Naive thymus-derived CD4-positive, alpha-beta T cell (primary cell): Measurements from ENCODE around the gene NRG3. TPM values are rescaled to one million over a fixed set of nuclear protein-coding genes. Genes with fewer than 3 reads are reported as not detected.

ENCODE experiments used
- ATAC-seq: fragments of 150-1000 bp; cut with Tn5 transposase; 2 replicates; pipeline ENCODE4 v1.10.0; 2021; ENCODE audit warnings: mild to moderate bottlenecking, moderate library complexity
- CTCF ChIA-PET: fragments of 350-600 bp; sonication (Branson Sonifier 250); formaldehyde crosslinking; loops from one replicate; lab custom pipeline; 2021; ENCODE audit warnings: antibody characterized with exemption; lab: Charles Lee
- POLR2A ChIA-PET: fragments of 350-600 bp; sonication (Branson Sonifier 250); formaldehyde crosslinking; loops from one replicate; lab custom pipeline; 2021; ENCODE audit warnings: antibody characterized with exemption, inconsistent platforms; lab: Charles Lee
- DNase-seq, 9 donors: peaks; one replicate each; pipeline versions ENCODE4 v3.0.0 to v3.0.0-alpha.2; 2020 to 2022; ENCODE audit warnings: mixed read lengths in 1 of 9
- H3K27ac ChIP-seq: one replicate; pipeline ENCODE4 v1.7.0; 2013; ENCODE audit warnings: mild to moderate bottlenecking, low read depth, low read length, moderate library complexity
- H3K27me3 ChIP-seq, 2 donors: one replicate each; pipeline ENCODE4 v1.7.0; 2013; ENCODE audit warnings: low read length in 2 of 2, mild to moderate bottlenecking in 2 of 2, moderate library complexity in 2 of 2; ENCODE audit not compliant: control insufficient read depth in 2 of 2, insufficient read depth in 2 of 2
- H3K36me3 ChIP-seq, 3 experiments: 1 replicate in 2 of 3; 2 replicates in 1 of 3; pipeline ENCODE4 v1.7.0; 2013; ENCODE audit warnings: low read length in 3 of 3, mild to moderate bottlenecking in 3 of 3, moderate library complexity in 1 of 3; ENCODE audit not compliant: insufficient read depth in 3 of 3, control insufficient read depth in 2 of 3
- H3K4me1 ChIP-seq, 2 donors: one replicate each; pipeline ENCODE4 v1.7.0; 2013; ENCODE audit warnings: low read length in 2 of 2, mild to moderate bottlenecking in 2 of 2, moderate library complexity in 1 of 2; ENCODE audit not compliant: control insufficient read depth in 2 of 2, insufficient read depth in 2 of 2
- H3K4me3 ChIP-seq: 2 replicates; pipeline ENCODE4 v1.7.0; 2013; ENCODE audit warnings: mild to moderate bottlenecking, low read length
- H3K9me3 ChIP-seq, 3 experiments: 1 replicate in 2 of 3; 2 replicates in 1 of 3; pipeline ENCODE4 v1.7.0; 2013; ENCODE audit warnings: low read length in 3 of 3; ENCODE audit not compliant: control insufficient read depth in 2 of 3
- H3K27ac Mint-ChIP-seq, 9 donors: one replicate each; pipeline ENCODE4 v1.8.0; 2020 to 2022; ENCODE audit warnings: mixed read lengths in 9 of 9, mild to moderate bottlenecking in 8 of 9, moderate library complexity in 5 of 9, inconsistent platforms in 2 of 9
- H3K27me3 Mint-ChIP-seq, 5 donors: one replicate each; pipeline ENCODE4 v1.8.0; 2021 to 2022; ENCODE audit warnings: mixed read lengths in 5 of 5, mild to moderate bottlenecking in 1 of 5
- H3K36me3 Mint-ChIP-seq, 5 donors: one replicate each; pipeline ENCODE4 v1.8.0; 2020 to 2022; ENCODE audit warnings: mixed read lengths in 5 of 5, mild to moderate bottlenecking in 3 of 5, inconsistent platforms in 1 of 5
- H3K4me1 Mint-ChIP-seq, 7 donors: one replicate each; pipeline ENCODE4 v1.8.0; 2020 to 2022; ENCODE audit warnings: mixed read lengths in 7 of 7, mild to moderate bottlenecking in 3 of 7, inconsistent platforms in 1 of 7
- H3K4me3 Mint-ChIP-seq, 10 donors: one replicate each; pipeline ENCODE4 v1.8.0; 2020 to 2022; ENCODE audit warnings: mild to moderate bottlenecking in 10 of 10, mixed read lengths in 10 of 10, moderate library complexity in 6 of 10, inconsistent platforms in 2 of 10
- H3K9me3 Mint-ChIP-seq, 11 donors: one replicate each; pipeline ENCODE4 v1.8.0; 2020 to 2022; ENCODE audit warnings: mixed read lengths in 11 of 11, mild to moderate bottlenecking in 4 of 11, inconsistent platforms in 1 of 11, moderate library complexity in 1 of 11
- intact Hi-C, 2 donors: fragments of 100-400 bp; cut with micrococcal nuclease; formaldehyde crosslinking; loops; one replicate each; pipeline ENCODE4 v1.15.1; 2023
- polyA plus RNA-seq, 2 donors: library from polyadenylated mRNA; unstranded; fragments of 300-500 nt; fragmentation: Illumina TruSeq; gene quantifications; one replicate each; pipeline ENCODE4 v1.2.3, GENCODE V29; 2021
- total RNA-seq, 6 experiments: library from RNA in 5 of 6; stranded (reverse) in 5 of 6; gene quantifications; 1 replicate in 5 of 6; 2 replicates in 1 of 6; pipeline ENCODE4 v1.2.3 and lab custom pipeline; 2021 to 2026

Gene NRG3
- total and polyA plus RNA-seq, 7 experiments from 2014 or later, result not detected

DNA sequence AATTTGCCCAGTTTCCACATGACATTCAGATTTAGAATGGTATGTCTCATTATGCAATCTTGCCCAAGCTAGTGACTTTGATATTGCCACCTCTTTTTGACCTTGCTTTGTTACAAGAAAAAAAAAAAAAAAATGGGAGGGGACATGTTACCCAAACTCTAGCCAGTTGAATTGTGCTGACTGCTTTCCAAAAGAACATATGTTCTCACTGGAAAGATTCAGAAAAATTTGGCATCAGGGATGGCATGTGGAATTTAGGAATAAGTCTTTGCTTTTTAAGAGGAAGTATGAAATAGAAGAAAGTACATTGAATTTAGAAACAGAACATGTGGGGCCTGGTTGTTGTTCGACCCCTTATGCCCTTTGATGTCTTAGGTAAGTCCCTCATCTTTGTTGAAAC lies 846.8 kb downstream of the NRG3 start:
- ChIA-PET CTCF (no interaction called here), POLR2A (no interaction called here)
- H3K4me3 Mint-ChIP-seq, result no peak overlapping the region
- no peak overlapping the region for H3K27ac ChIP-seq
- ATAC-seq (no peak), DNase-seq (no peak)
- no peaks in the 10 kb centered on the region for H3K4me1 Mint-ChIP-seq
- no peaks in the 10 kb centered on the region for H3K4me1 ChIP-seq
- no peaks in the 10 kb centered on the region for H3K36me3 Mint-ChIP-seq
- H3K27me3 Mint-ChIP-seq, result no peaks in the 10 kb centered on the region
- H3K4me3 ChIP-seq, result no peak overlapping the region
- H3K9me3 Mint-ChIP-seq, result peaks cover 0 to 17% (median 7%) of the 10 kb centered on the region in 11 donors
- no peaks in the 10 kb centered on the region for H3K36me3 ChIP-seq
- intact Hi-C loops, result no loop called here
- no peak overlapping the region for H3K27ac Mint-ChIP-seq
- H3K27me3 ChIP-seq, result no peaks in the 10 kb centered on the region
- H3K9me3 ChIP-seq, result no peaks in the 10 kb centered on the region

DNA sequence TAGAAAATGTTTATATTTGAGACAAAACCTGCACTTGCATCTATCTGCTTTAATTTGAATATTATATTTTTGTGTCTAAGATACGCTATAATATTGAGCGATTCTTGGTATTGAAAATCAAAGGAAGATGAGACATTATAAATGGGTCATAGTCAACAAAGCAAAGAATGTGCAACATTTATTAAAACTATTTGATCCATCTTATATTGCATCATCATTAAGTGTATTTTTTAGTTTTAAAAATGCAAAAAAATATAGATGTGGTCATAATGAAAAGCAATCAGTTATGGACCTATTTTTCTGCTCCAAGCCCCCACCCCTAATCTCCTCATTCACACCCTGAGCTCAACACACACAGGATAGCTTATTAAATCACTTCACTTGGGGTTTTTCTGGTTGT lies 847.3 kb downstream of the NRG3 start:
- ATAC-seq, result no peak
- H3K36me3 Mint-ChIP-seq, result no peaks in the 10 kb centered on the region
- no peak overlapping the region for H3K27ac Mint-ChIP-seq
- intact Hi-C loops, result no loop called here
- no peak overlapping the region for H3K4me3 Mint-ChIP-seq
- H3K4me1 Mint-ChIP-seq, result no peaks in the 10 kb centered on the region
- no peaks in the 10 kb centered on the region for H3K27me3 Mint-ChIP-seq
- Histone ChIP-seq H3K4me1 (no peaks in the 10 kb centered on the region), H3K36me3 (no peaks in the 10 kb centered on the region), H3K9me3 (no peaks in the 10 kb centered on the region), H3K27ac (no peak overlapping the region), H3K27me3 (no peaks in the 10 kb centered on the region), H3K4me3 (no peak overlapping the region)
- POLR2A ChIA-PET, result no interaction called here
- no peak for DNase-seq
- H3K9me3 Mint-ChIP-seq, result peaks cover 0 to 19% (median 7%) of the 10 kb centered on the region in 11 donors
- CTCF ChIA-PET, result no interaction called here

DNA sequence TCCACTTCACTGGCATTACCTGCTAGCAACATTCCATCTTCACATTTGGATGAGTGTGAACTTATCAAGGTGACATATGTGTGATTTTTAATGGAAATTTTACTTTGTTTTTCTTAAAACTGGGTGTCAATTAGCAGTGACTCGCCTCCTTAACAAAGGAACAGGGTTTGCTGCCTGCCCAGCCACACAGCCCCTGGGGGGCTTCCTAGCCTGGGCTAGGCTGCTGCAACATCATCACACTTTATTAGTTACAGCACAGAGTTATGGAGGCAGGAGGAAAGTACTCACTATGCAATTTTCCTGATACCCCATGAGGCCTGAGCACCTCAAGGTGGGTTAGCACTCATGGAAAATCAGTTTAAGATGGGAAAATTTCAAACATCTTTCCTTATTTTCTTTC lies 861.3 kb downstream of the NRG3 start:
- no peak overlapping the region for H3K4me3 Mint-ChIP-seq
- H3K9me3 Mint-ChIP-seq, result peaks cover 0 to 9% (median 3%) of the 10 kb centered on the region in 11 donors
- no peaks in the 10 kb centered on the region for H3K27me3 ChIP-seq
- no peaks in the 10 kb centered on the region for H3K36me3 ChIP-seq
- H3K27me3 Mint-ChIP-seq, result no peaks in the 10 kb centered on the region
- ChIA-PET CTCF (no interaction called here), POLR2A (no interaction called here)
- no peaks in the 10 kb centered on the region for H3K4me1 Mint-ChIP-seq
- no peak for ATAC-seq
- H3K27ac Mint-ChIP-seq, result no peak overlapping the region
- H3K4me3 ChIP-seq, result no peak overlapping the region
- H3K4me1 ChIP-seq, result no peaks in the 10 kb centered on the region
- H3K9me3 ChIP-seq, result no peaks in the 10 kb centered on the region
- DNase-seq, result no peak
- H3K27ac ChIP-seq, result no peak overlapping the region
- H3K36me3 Mint-ChIP-seq, result no peaks in the 10 kb centered on the region
- intact Hi-C loops, result no loop called here

DNA sequence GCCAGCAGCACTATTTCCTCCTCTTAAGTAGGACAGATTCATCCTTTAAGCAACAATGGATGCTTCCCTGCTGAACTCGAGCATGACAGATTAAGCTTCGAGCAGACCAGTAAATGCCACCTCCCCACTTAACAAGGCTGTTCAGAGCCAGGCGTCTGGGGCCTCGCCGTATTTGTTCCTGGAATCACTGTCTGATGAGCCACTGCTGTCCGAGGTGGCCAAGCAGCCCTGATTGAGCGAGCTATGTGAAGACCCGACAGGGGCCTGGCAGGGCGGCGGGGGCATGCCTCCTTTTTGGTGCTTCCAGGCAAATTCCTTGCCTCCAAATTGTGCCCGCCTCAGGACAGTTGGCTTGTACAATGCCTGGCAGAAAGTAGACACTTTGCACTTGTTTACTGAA lies 862.6 kb downstream of the NRG3 start:
- peaks cover 0 to 15% (median 3%) of the 10 kb centered on the region in 11 donors for H3K9me3 Mint-ChIP-seq
- DNase-seq, result no peak
- CTCF ChIA-PET, result no interaction called here
- Histone ChIP-seq H3K9me3 (no peaks in the 10 kb centered on the region), H3K27me3 (no peaks in the 10 kb centered on the region), H3K27ac (no peak overlapping the region), H3K4me3 (no peak overlapping the region), H3K4me1 (no peaks in the 10 kb centered on the region), H3K36me3 (no peaks in the 10 kb centered on the region)
- no peak overlapping the region for H3K4me3 Mint-ChIP-seq
- H3K27me3 Mint-ChIP-seq, result no peaks in the 10 kb centered on the region
- no peaks in the 10 kb centered on the region for H3K36me3 Mint-ChIP-seq
- H3K4me1 Mint-ChIP-seq, result no peaks in the 10 kb centered on the region
- ATAC-seq, result no peak
- no peak overlapping the region for H3K27ac Mint-ChIP-seq
- intact Hi-C loops, result no loop called here
- POLR2A ChIA-PET, result no interaction called here

DNA sequence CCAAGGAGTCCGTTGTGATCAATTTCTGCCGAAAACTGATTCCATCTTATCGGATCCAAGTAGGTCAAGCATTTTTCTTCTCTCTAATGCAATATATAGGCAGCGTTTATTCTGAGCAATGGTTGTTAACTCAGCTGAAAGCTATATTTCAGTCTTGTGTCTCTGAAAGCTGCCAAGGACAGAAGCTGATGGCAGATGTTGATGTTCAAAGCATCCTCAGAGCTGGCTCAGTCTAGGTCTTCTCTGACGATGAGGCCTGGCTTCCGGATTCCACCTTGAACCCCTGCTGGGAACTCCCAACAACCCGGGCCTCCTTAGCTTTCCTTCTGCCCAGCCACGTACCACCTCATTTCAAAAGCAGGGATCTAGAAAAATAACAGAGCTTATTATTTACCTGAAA lies 863.6 kb downstream of the NRG3 start:
- Histone ChIP-seq H3K27ac (no peak overlapping the region), H3K27me3 (no peaks in the 10 kb centered on the region), H3K36me3 (no peaks in the 10 kb centered on the region), H3K4me1 (no peaks in the 10 kb centered on the region), H3K9me3 (no peaks in the 10 kb centered on the region), H3K4me3 (no peak overlapping the region)
- ATAC-seq, result no peak
- no peaks in the 10 kb centered on the region for H3K27me3 Mint-ChIP-seq
- DNase-seq, result no peak
- H3K9me3 Mint-ChIP-seq, result peaks cover 0 to 15% (median under 1%) of the 10 kb centered on the region in 11 donors
- ChIA-PET CTCF (no interaction called here), POLR2A (no interaction called here)
- H3K4me1 Mint-ChIP-seq, result no peaks in the 10 kb centered on the region
- H3K4me3 Mint-ChIP-seq, result no peak overlapping the region
- intact Hi-C loops, result no loop called here
- H3K27ac Mint-ChIP-seq, result no peak overlapping the region
- no peaks in the 10 kb centered on the region for H3K36me3 Mint-ChIP-seq

DNA sequence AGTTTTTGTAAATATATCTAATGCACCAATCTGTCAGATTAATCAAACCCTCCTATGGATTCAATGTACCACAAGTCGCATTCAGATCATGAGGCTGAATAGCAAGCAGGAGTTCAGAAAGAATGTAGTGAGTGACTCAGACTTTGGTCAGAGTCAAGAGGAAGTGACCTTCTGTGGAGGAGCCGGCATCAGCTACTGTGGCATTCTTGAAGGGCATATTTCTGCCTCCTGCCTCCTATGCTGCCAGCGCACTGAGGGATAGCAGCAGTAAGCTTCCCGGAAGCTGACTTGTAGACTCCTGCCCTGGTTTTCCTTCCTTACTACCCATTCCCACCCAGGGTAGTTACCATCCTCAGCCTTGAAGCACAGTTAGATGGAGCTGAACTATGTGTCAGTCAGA lies 867.5 kb downstream of the NRG3 start:
- Mint-ChIP-seq H3K4me1 (no peaks in the 10 kb centered on the region), H3K27ac (no peak overlapping the region), H3K4me3 (no peak overlapping the region), H3K9me3 (peaks cover 0 to 6% (median 0%) of the 10 kb centered on the region in 11 donors), H3K36me3 (no peaks in the 10 kb centered on the region), H3K27me3 (no peaks in the 10 kb centered on the region)
- H3K4me3 ChIP-seq, result no peak overlapping the region
- ChIA-PET CTCF (no interaction called here), POLR2A (no interaction called here)
- ATAC-seq (no peak), DNase-seq (no peak)
- H3K4me1 ChIP-seq, result no peaks in the 10 kb centered on the region
- H3K9me3 ChIP-seq, result no peaks in the 10 kb centered on the region
- no peaks in the 10 kb centered on the region for H3K27me3 ChIP-seq
- H3K27ac ChIP-seq, result no peak overlapping the region
- H3K36me3 ChIP-seq, result no peaks in the 10 kb centered on the region
- intact Hi-C loops, result no loop called here

DNA sequence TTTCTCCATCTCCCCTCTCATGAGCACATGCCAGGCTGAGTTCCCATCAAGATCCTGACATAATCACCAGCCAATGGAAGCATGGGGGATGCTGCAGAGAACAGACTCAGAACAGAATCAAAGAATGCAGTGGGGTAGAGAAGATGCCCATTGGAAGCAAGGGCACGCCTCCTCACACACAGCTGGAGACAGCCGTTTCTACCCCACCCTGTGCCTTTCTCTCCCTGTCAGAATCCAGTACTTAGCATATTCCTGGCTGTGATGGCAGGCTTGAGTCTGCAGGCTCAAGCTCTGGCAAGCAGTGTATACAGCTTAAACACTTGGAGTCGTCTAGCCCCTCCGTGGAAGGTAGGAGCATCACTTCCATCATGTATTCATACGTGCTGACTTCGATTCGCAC lies 867.9 kb downstream of the NRG3 start:
- H3K36me3 ChIP-seq, result no peaks in the 10 kb centered on the region
- H3K27ac ChIP-seq, result no peak overlapping the region
- no peaks in the 10 kb centered on the region for H3K9me3 ChIP-seq
- no peaks in the 10 kb centered on the region for H3K27me3 Mint-ChIP-seq
- H3K4me1 Mint-ChIP-seq, result no peaks in the 10 kb centered on the region
- H3K36me3 Mint-ChIP-seq, result no peaks in the 10 kb centered on the region
- DNase-seq, result no peak
- no peak overlapping the region for H3K4me3 ChIP-seq
- ChIA-PET CTCF (no interaction called here), POLR2A (no interaction called here)
- no peak for ATAC-seq
- peaks cover 0 to 6% (median 0%) of the 10 kb centered on the region in 11 donors for H3K9me3 Mint-ChIP-seq
- intact Hi-C loops, result no loop called here
- H3K4me1 ChIP-seq, result no peaks in the 10 kb centered on the region
- no peak overlapping the region for H3K27ac Mint-ChIP-seq
- H3K4me3 Mint-ChIP-seq, result no peak overlapping the region
- H3K27me3 ChIP-seq, result no peaks in the 10 kb centered on the region
